GM21423 (cell line): Measurements from ENCODE around the gene KCNC3.

Experiments used
- ATAC-seq: cut with Tn5 transposase; IDR thresholded peaks from one replicate; pipeline ENCODE4 v1.9.1; 2021; ENCODE audit warnings: mild to moderate bottlenecking, moderate library complexity; ENCODE audit not compliant: unreplicated experiment

Gene KCNC3

GRCh38 chr19:50280074-50280473 is 49.1 kb downstream of the KCNC3 start:
- no peak for ATAC-seq

- no peak for ATAC-seq
Observed at GRCh38 chr19:50277966-50278580, 51.1 kb downstream of the KCNC3 start.

GRCh38 chr19:50276370-50277063 is 52.7 kb downstream of the KCNC3 start:
- ATAC-seq, result no peak

GRCh38 chr19:50275577-50276368 is 53.4 kb downstream of the KCNC3 start:
- no peak for ATAC-seq

GRCh38 chr19:50273821-50274220 is 55.4 kb downstream of the KCNC3 start:
- no peak for ATAC-seq

- no peak for ATAC-seq
Observed at GRCh38 chr19:50272263-50272897, 56.8 kb downstream of the KCNC3 start.

GRCh38 chr19:50269653-50270052 is 59.5 kb downstream of the KCNC3 start:
- ATAC-seq, result no peak

GRCh38 chr19:50268501-50268900 is 60.7 kb downstream of the KCNC3 start:
- no peak for ATAC-seq

GRCh38 chr19:50268041-50268440 is 61.1 kb downstream of the KCNC3 start:
- no peak for ATAC-seq

GRCh38 chr19:50266896-50267295 is 62.3 kb downstream of the KCNC3 start:
- ATAC-seq, result no peak

- ATAC-seq, result no peak
Observed at GRCh38 chr19:50266041-50266440, 63.1 kb downstream of the KCNC3 start.

GRCh38 chr19:50264483-50265186 is 64.5 kb downstream of the KCNC3 start:
- no peak for ATAC-seq

GRCh38 chr19:50263176-50263575 is 66.0 kb downstream of the KCNC3 start:
- ATAC-seq, result no peak
